ENCODE measurements around the gene HS1BP3. TPM values are rescaled to one million over a fixed set of nuclear protein-coding genes. Genes with fewer than 3 reads are reported as not detected.
A peak's percentile ranks its signal among the peaks of the same experiment; 100 is the strongest.

HS1BP3 gene
- total RNA-seq, 4 donors from 2014 or later, result 23.3 to 38.2 (median 34.2) TPM

DNA sequence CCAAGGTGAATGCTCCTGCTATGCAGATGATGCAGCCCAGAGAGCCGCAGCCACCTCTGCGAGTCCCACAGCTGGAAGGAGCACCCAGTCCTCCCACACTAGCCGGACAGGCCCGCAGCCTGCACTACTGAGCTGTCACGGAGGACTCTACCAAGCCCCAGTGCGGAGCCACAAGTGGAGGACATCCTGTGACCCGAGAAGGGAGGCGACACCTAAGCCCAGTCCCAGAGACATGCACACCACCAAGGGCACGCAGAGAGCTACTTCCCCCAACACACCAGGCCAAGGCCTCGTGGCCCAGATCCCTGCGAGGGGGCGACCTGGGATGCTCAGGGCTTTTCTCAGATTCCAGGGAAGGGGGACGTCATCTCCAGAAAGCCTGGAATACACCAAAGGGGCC, 12.9 kb downstream of the HS1BP3 start:
- WGBS, result 88% methylated on average over 5 of the region's 13 CpGs
- no peak overlapping the region for H3K27ac ChIP-seq
- no peak overlapping the region for H3K4me3 ChIP-seq
- H3K27me3 ChIP-seq, result no peaks in the 10 kb centered on the region
- TF ChIP-seq POLR2AphosphoS5 (IDR thresholded peaks at IDR 0.05) (no peak), POLR2A (IDR thresholded peaks at IDR 0.05) (no peak), EP300 (IDR thresholded peaks at IDR 0.05) (no peak), CTCF (IDR thresholded peaks at IDR 0.05) (no peak)
- peaks cover 51% of the 10 kb centered on the region for H3K36me3 ChIP-seq
- peaks cover 54% of the 10 kb centered on the region for H3K4me1 ChIP-seq
- no peaks in the 10 kb centered on the region for H3K9me3 ChIP-seq
- DNase-seq (ENCODE audit: low spot score in 2 of 2), result no peak

GRCh38 chr2:20637147-20637546, 13.8 kb downstream of the HS1BP3 start:
- H3K27ac ChIP-seq, result peak overlapping the region; percentile 56
- H3K36me3 ChIP-seq, result peaks cover 49% of the 10 kb centered on the region
- peaks cover 53% of the 10 kb centered on the region for H3K4me1 ChIP-seq

GRCh38 chr2:20635675-20636584, 15.0 kb downstream of the HS1BP3 start:
- H3K4me1 ChIP-seq, result peaks cover 44% of the 10 kb centered on the region
- H3K9me3 ChIP-seq, result no peaks in the 10 kb centered on the region
- 47% methylated on average over 32 of the region's 32 CpGs for WGBS
- DNase-seq (ENCODE audit: low spot score in 2 of 2), result peak; percentile 91 to 96
- peak overlapping the region; percentile 64 for H3K27ac ChIP-seq
- TF ChIP-seq POLR2AphosphoS5 (IDR thresholded peaks at IDR 0.05) (peak in 1 of 3 donors; percentile 85), POLR2A (IDR thresholded peaks at IDR 0.05) (no peak), EP300 (IDR thresholded peaks at IDR 0.05) (no peak), CTCF (IDR thresholded peaks at IDR 0.05) (peak; percentile 90 to 94)
- peaks cover 40% of the 10 kb centered on the region for H3K36me3 ChIP-seq
- no peak overlapping the region for H3K4me3 ChIP-seq
- H3K27me3 ChIP-seq, result no peaks in the 10 kb centered on the region

More at GRCh38 chr2:20637147-20637546, 13.8 kb downstream of the HS1BP3 start:
- WGBS, result 54% methylated on average over 12 of the region's 13 CpGs
- Histone ChIP-seq H3K27me3 (no peaks in the 10 kb centered on the region), H3K9me3 (no peaks in the 10 kb centered on the region), H3K4me3 (no peak overlapping the region)
- no peak for DNase-seq (ENCODE audit: low spot score in 2 of 2)
- TF ChIP-seq POLR2AphosphoS5 (IDR thresholded peaks at IDR 0.05) (no peak), POLR2A (IDR thresholded peaks at IDR 0.05) (no peak), EP300 (IDR thresholded peaks at IDR 0.05) (peak; percentile 33), CTCF (IDR thresholded peaks at IDR 0.05) (no peak)

GRCh38 chr2:20635113-20635510, 15.8 kb downstream of the HS1BP3 start:
- peak in 1 of 2 donors; percentile 64 for DNase-seq (ENCODE audit: low spot score in 2 of 2)
- WGBS, result 73% methylated on average over 5 of the region's 5 CpGs
- H3K9me3 ChIP-seq, result no peaks in the 10 kb centered on the region

More at GRCh38 chr2:20635113-20635510, 15.8 kb downstream of the HS1BP3 start:
- Histone ChIP-seq H3K36me3 (peaks cover 36% of the 10 kb centered on the region), H3K4me3 (no peak overlapping the region), H3K4me1 (peaks cover 42% of the 10 kb centered on the region), H3K27ac (peak overlapping the region; percentile 64), H3K27me3 (no peaks in the 10 kb centered on the region)
- no peak for TF ChIP-seq CTCF (IDR thresholded peaks at IDR 0.05)
- TF ChIP-seq EP300 (IDR thresholded peaks at IDR 0.05), result no peak
- TF ChIP-seq POLR2AphosphoS5 (IDR thresholded peaks at IDR 0.05), result no peak
- TF ChIP-seq POLR2A (IDR thresholded peaks at IDR 0.05), result no peak
